LNCaP clone FGC (cell line): ENCODE measurements around the gene TFB1M.

Source experiments
- DNase-seq: peaks from one replicate; pipeline ENCODE4 v3.0.0-alpha.2; 2011; ENCODE audit warnings: low read depth
- H3K4me3 ChIP-seq: 2 replicates; pipeline ENCODE4 v1.5.1; 2011; ENCODE audit warnings: mild to moderate bottlenecking, low read depth, low read length, control low read depth
- CTCF ChIP-seq: IDR thresholded peaks from 2 replicates; pipeline ENCODE4 v1.5.1; 2012; ENCODE audit warnings: mild to moderate bottlenecking; ENCODE audit not compliant: control insufficient read depth, insufficient read depth; ENCODE audit errors: extremely low read depth

The TFB1M gene

GRCh38 chr6:155212106-155212505, 102.2 kb downstream of the TFB1M start:
- DNase-seq = no peak
- no peak overlapping the region for H3K4me3 ChIP-seq
- no peak for TF ChIP-seq CTCF

GRCh38 chr6:155207223-155207622, 107.1 kb downstream of the TFB1M start:
- no peak overlapping the region for H3K4me3 ChIP-seq
- TF ChIP-seq CTCF = no peak
- no peak for DNase-seq
